ENCODE data around the gene MAGED4B.
"Not testable (repeated sequence)": the region's sequence is repeated elsewhere in the genome, so short reads cannot be mapped to it uniquely, and the experiment has no call there.

DNA sequence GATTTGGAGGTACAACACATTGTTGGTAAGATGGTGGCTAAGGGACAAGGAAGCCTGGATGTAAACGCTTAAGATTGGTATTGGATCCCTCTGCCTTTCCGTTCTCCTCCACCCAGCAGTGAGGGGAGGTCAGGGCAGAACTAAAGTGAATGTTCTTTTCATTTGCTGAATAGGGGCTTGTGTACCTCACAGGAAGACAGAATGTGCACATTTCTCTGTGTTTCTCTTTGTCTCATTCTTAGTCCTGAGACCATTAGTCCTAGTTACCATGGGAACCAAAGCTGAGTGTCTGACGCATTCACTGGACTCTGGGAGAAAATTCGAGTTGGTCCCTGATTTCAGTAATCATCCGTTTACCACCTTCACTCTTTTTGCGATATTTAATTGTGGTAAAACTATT lies 26.7 kb downstream of the MAGED4B start:
- TF ChIP-seq, protein P1, sequence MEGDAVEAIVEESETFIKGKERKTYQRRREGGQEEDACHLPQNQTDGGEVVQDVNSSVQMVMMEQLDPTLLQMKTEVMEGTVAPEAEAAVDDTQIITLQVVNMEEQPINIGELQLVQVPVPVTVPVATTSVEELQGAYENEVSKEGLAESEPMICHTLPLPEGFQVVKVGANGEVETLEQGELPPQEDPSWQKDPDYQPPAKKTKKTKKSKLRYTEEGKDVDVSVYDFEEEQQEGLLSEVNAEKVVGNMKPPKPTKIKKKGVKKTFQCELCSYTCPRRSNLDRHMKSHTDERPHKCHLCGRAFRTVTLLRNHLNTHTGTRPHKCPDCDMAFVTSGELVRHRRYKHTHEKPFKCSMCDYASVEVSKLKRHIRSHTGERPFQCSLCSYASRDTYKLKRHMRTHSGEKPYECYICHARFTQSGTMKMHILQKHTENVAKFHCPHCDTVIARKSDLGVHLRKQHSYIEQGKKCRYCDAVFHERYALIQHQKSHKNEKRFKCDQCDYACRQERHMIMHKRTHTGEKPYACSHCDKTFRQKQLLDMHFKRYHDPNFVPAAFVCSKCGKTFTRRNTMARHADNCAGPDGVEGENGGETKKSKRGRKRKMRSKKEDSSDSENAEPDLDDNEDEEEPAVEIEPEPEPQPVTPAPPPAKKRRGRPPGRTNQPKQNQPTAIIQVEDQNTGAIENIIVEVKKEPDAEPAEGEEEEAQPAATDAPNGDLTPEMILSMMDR (IDR thresholded peaks at IDR 0.05) = not testable (repeated sequence)
- not testable (repeated sequence) for TF ChIP-seq POLR2A (IDR thresholded peaks at IDR 0.05)
